GM19238 (cell line): Measurements from ENCODE around the gene KCNJ5.
A peak's percentile ranks its signal among the peaks of the same experiment; 100 is the strongest.

Experiments used
- DNase-seq: peaks from one replicate; pipeline ENCODE4 v3.0.0; 2011; ENCODE audit warnings: low spot score; ENCODE audit not compliant: insufficient read length

Gene KCNJ5

GRCh38 chr11:128894685-128895084 lies 3.5 kb downstream of the KCNJ5 start:
- DNase-seq: no peak

GRCh38 chr11:128895526-128895925 lies 4.4 kb downstream of the KCNJ5 start:
- DNase-seq: no peak

GRCh38 chr11:128896356-128896755 lies 5.2 kb downstream of the KCNJ5 start:
- DNase-seq: no peak

GRCh38 chr11:128897826-128898225 lies 6.7 kb downstream of the KCNJ5 start:
- no peak for DNase-seq

GRCh38 chr11:128898580-128899344 lies 7.6 kb downstream of the KCNJ5 start:
- DNase-seq: no peak

- DNase-seq: no peak
Measured at GRCh38 chr11:128900468-128900867, 9.3 kb downstream of the KCNJ5 start.

- DNase-seq: no peak
Measured at GRCh38 chr11:128901653-128902514, 10.7 kb downstream of the KCNJ5 start.

- DNase-seq: no peak
Measured at GRCh38 chr11:128902515-128903066, 11.4 kb downstream of the KCNJ5 start.

- no peak for DNase-seq
Measured at GRCh38 chr11:128903248-128904061, 12.3 kb downstream of the KCNJ5 start.

GRCh38 chr11:128904303-128904655 lies 13.1 kb downstream of the KCNJ5 start:
- no peak for DNase-seq

GRCh38 chr11:128904656-128905344 lies 13.6 kb downstream of the KCNJ5 start:
- peak; percentile 41 for DNase-seq

GRCh38 chr11:128905345-128906184 lies 14.4 kb downstream of the KCNJ5 start:
- peak; percentile 46 for DNase-seq

GRCh38 chr11:128906185-128907050 lies 15.3 kb downstream of the KCNJ5 start:
- no peak for DNase-seq

GRCh38 chr11:128907585-128907984 lies 16.4 kb downstream of the KCNJ5 start:
- DNase-seq: no peak

GRCh38 chr11:128908391-128909246 lies 17.5 kb downstream of the KCNJ5 start:
- no peak for DNase-seq

GRCh38 chr11:128909438-128910125 lies 18.4 kb downstream of the KCNJ5 start:
- DNase-seq: no peak

GRCh38 chr11:128910576-128910975 lies 19.4 kb downstream of the KCNJ5 start:
- no peak for DNase-seq
